ENCODE measurements around the gene NUAK1.

NUAK1 gene

GRCh38 chr12:106132175-106133135 lies 6.3 kb downstream of the NUAK1 start:
- in situ Hi-C loops (cut with MboI; ENCODE audit: low sequenced_read_pairs): loop anchor here (25.0 kb wide), 1 partner anchor 720 kb away; no protein-coding TSS in a partner anchor

GRCh38 chr12:106131676-106132075 lies 7.1 kb downstream of the NUAK1 start:
- in situ Hi-C loops (cut with MboI; ENCODE audit: low sequenced_read_pairs): loop anchor here (25.0 kb wide), 1 partner anchor 719 kb away; no protein-coding TSS in a partner anchor

GRCh38 chr12:106130474-106131113 lies 8.2 kb downstream of the NUAK1 start:
- in situ Hi-C loops (cut with MboI; ENCODE audit: low sequenced_read_pairs): loop anchor here (25.0 kb wide), 1 partner anchor 718 kb away; no protein-coding TSS in a partner anchor

- in situ Hi-C loops (cut with MboI; ENCODE audit: low sequenced_read_pairs): loop anchor here (25.0 kb wide), 1 partner anchor 716 kb away; no protein-coding TSS in a partner anchor
Measured at GRCh38 chr12:106128585-106129328, 10.0 kb downstream of the NUAK1 start.

- in situ Hi-C loops (cut with MboI; ENCODE audit: low sequenced_read_pairs): loop anchor here (25.0 kb wide), 1 partner anchor 715 kb away; no protein-coding TSS in a partner anchor
Measured at GRCh38 chr12:106127338-106128126, 11.2 kb downstream of the NUAK1 start.

- in situ Hi-C loops (cut with MboI; ENCODE audit: low sequenced_read_pairs): loop anchor here (25.0 kb wide), 1 partner anchor 714 kb away; no protein-coding TSS in a partner anchor
Measured at GRCh38 chr12:106126441-106127337, 12.1 kb downstream of the NUAK1 start.

- in situ Hi-C loops (cut with MboI; ENCODE audit: low sequenced_read_pairs): loop anchor here (25.0 kb wide), 1 partner anchor 713 kb away; no protein-coding TSS in a partner anchor
Measured at GRCh38 chr12:106125351-106126095, 13.2 kb downstream of the NUAK1 start.

- in situ Hi-C loops (cut with MboI; ENCODE audit: low sequenced_read_pairs): no loop called here
Measured at GRCh38 chr12:106123551-106124081, 15.1 kb downstream of the NUAK1 start.

GRCh38 chr12:106123110-106123509 lies 15.6 kb downstream of the NUAK1 start:
- in situ Hi-C loops (cut with MboI; ENCODE audit: low sequenced_read_pairs): no loop called here

GRCh38 chr12:106122004-106122403 lies 16.8 kb downstream of the NUAK1 start:
- in situ Hi-C loops (cut with MboI; ENCODE audit: low sequenced_read_pairs): no loop called here

- in situ Hi-C loops (cut with MboI; ENCODE audit: low sequenced_read_pairs): no loop called here
Measured at GRCh38 chr12:106120519-106121105, 18.1 kb downstream of the NUAK1 start.

- in situ Hi-C loops (cut with MboI; ENCODE audit: low sequenced_read_pairs): no loop called here
Measured at GRCh38 chr12:106119301-106119700, 19.5 kb downstream of the NUAK1 start.

GRCh38 chr12:106118381-106119130 lies 20.2 kb downstream of the NUAK1 start:
- in situ Hi-C loops (cut with MboI; ENCODE audit: low sequenced_read_pairs): no loop called here

GRCh38 chr12:106115440-106115839 lies 23.3 kb downstream of the NUAK1 start:
- in situ Hi-C loops (cut with MboI; ENCODE audit: low sequenced_read_pairs): no loop called here

GRCh38 chr12:106114447-106115068 lies 24.2 kb downstream of the NUAK1 start:
- in situ Hi-C loops (cut with MboI; ENCODE audit: low sequenced_read_pairs): no loop called here

- in situ Hi-C loops (cut with MboI; ENCODE audit: low sequenced_read_pairs): no loop called here
Measured at GRCh38 chr12:106113824-106114446, 24.8 kb downstream of the NUAK1 start.
